K562 (cell line): Measurements from ENCODE around the gene KRTAP9-7. TPM values are rescaled to one million over a fixed set of nuclear protein-coding genes. Genes with fewer than 3 reads are reported as not detected.

ENCODE experiments used
- ATAC-seq: fragments of 200-7000 bp; cut with Tn5 transposase; 3 replicates; pipeline ENCODE4 v1.9.1; 2020; ENCODE audit warnings: moderate library complexity
- BruUV-seq: library from RNA; stranded (reverse); fragments of 400-500 nt; replicated peaks from 2 replicates; lab custom pipeline; 2021; lab: Mats Ljungman, UMichigan
- CTCF ChIA-PET: fragments of 300-600 bp; formaldehyde crosslinking; extraction: SDS; loops from one replicate; lab custom pipeline; 2021; ENCODE audit warnings: low intra/inter-chr PET ratio; lab: Yijun Ruan, JAX
- POLR2A ChIA-PET: fragments of 300-600, 350-650 bp; sonication (Branson Sonifier 250); formaldehyde crosslinking; extraction: SDS; loops from one replicate; lab custom pipeline; 2021; ENCODE audit warnings: antibody characterized with exemption, inconsistent platforms; lab: Yijun Ruan, JAX
- DNase-seq, 4 experiments: peaks; one replicate each; pipeline versions ENCODE4 v3.0.0 to v3.0.0-alpha.2; 2011 to 2018; ENCODE audit warnings: low spot score in 3 of 4, mixed read lengths in 3 of 4; ENCODE audit errors: extremely low read depth in 1 of 4
- FAIRE-seq: peaks from 2 replicates; lab custom pipeline; 2011; peaks lifted over from hg19 to GRCh38; lab: Jason Lieb, UNC
- H2AFZ ChIP-seq: 2 replicates; pipeline ENCODE4 v1.6.0; 2011; ENCODE audit warnings: low read depth, low read length, control low read depth, inconsistent platforms
- H3K27ac ChIP-seq: fragments of 200-600 bp; 3 replicates; pipeline ENCODE4 v1.8.0; 2011; ENCODE audit warnings: low read depth, mild to moderate bottlenecking, control low read depth, inconsistent platforms, low read length, moderate library complexity, mixed read lengths; ENCODE audit errors: extremely low read depth
- H3K27me3 ChIP-seq, 2 experiments: fragments of 300-600 bp in 1 of 2; 2 replicates in 1 of 2; 3 replicates in 1 of 2; pipeline versions ENCODE4 v1.6.0 to v1.8.0; 2011; ENCODE audit warnings: inconsistent platforms in 2 of 2, low read length in 2 of 2, mild to moderate bottlenecking in 1 of 2, mixed read lengths in 1 of 2, moderate library complexity in 1 of 2; ENCODE audit not compliant: control insufficient read depth in 2 of 2, insufficient read depth in 2 of 2
- H3K36me3 ChIP-seq: fragments of 300-600 bp; 3 replicates; pipeline ENCODE4 v1.8.0; 2011; ENCODE audit warnings: mild to moderate bottlenecking, low read length, inconsistent platforms; ENCODE audit not compliant: control insufficient read depth, insufficient read depth
- H3K4me1 ChIP-seq, 2 experiments: fragments of 200-600 bp in 1 of 2; replicated peaks in 1 of 2; 2 replicates in 1 of 2; 3 replicates in 1 of 2; pipeline versions ENCODE4 v1.5.1 to v1.8.0; 2011; ENCODE audit warnings: inconsistent platforms in 2 of 2, low read length in 2 of 2, mild to moderate bottlenecking in 1 of 2, mixed read lengths in 1 of 2, moderate library complexity in 1 of 2; ENCODE audit not compliant: control insufficient read depth in 2 of 2, insufficient read depth in 2 of 2
- H3K4me2 ChIP-seq: 2 replicates; pipeline ENCODE4 v1.6.1; 2011; ENCODE audit warnings: low read length, control low read depth, inconsistent platforms, mixed read lengths; ENCODE audit not compliant: insufficient read depth
- H3K4me3 ChIP-seq: fragments of 200-600 bp; sonication (generic), shearing (Covaris generic); 2 replicates; pipeline ENCODE4 v1.5.1; 2016; ENCODE audit warnings: control low read depth, inconsistent platforms
- H3K79me2 ChIP-seq: fragments of 200-600 bp; 3 replicates; pipeline ENCODE4 v1.8.0; 2011; ENCODE audit warnings: low read length, inconsistent platforms; ENCODE audit not compliant: control insufficient read depth, insufficient read depth
- H3K9ac ChIP-seq, 2 experiments: 2 replicates each; pipeline versions ENCODE4 v1.6.0 to v1.6.1; 2011; ENCODE audit warnings: low read depth in 2 of 2, low read length in 2 of 2, control low read depth in 1 of 2, inconsistent platforms in 1 of 2, mild to moderate bottlenecking in 1 of 2, mixed read lengths in 1 of 2; ENCODE audit not compliant: insufficient read depth in 1 of 2
- H3K9me1 ChIP-seq: one replicate; pipeline ENCODE4 v1.6.0; 2011; ENCODE audit warnings: inconsistent platforms, mild to moderate bottlenecking, low read length, moderate library complexity; ENCODE audit not compliant: control insufficient read depth, insufficient read depth
- H3K9me3 ChIP-seq: replicated peaks from 2 replicates; pipeline ENCODE4 v1.5.1; 2011; ENCODE audit warnings: low read depth, low read length, inconsistent platforms; ENCODE audit not compliant: control insufficient read depth, insufficient read depth
- H4K20me1 ChIP-seq: replicated peaks from 2 replicates; pipeline ENCODE4 v1.6.1; 2011; ENCODE audit warnings: low read length, inconsistent platforms, mixed read lengths; ENCODE audit not compliant: control insufficient read depth, insufficient read depth
- CBX8 ChIP-seq: fragments of 200-600 bp; sonication (generic); IDR thresholded peaks from 2 replicates; pipeline ENCODE4 v1.6.1; 2012; ENCODE audit warnings: borderline replicate concordance, mixed run types, low read depth, mild to moderate bottlenecking, moderate library complexity, mixed read lengths, low read length, control low read depth, inconsistent platforms; ENCODE audit not compliant: poor library complexity, severe bottlenecking; ENCODE audit errors: extremely low read depth
- REST ChIP-seq, 2 experiments: fragments of 450-650 bp; formaldehyde crosslinking in 1 of 2; IDR thresholded peaks; 2 replicates each; pipeline versions ENCODE4 v1.4.0 to v1.6.1; 2014 to 2020; ENCODE audit warnings: mild to moderate bottlenecking in 2 of 2, borderline replicate concordance in 1 of 2, low read depth in 1 of 2
- WGBS: fragments of 100-300 bp; shearing (Covaris generic); methylation state at CpG from one replicate; pipeline ENCODE4 v1.1.6; 2016; ENCODE audit warnings: low coverage, mixed read lengths; ENCODE audit not compliant: insufficient coverage; ENCODE audit errors: missing lambda C conversion rate; 5-methylcytosine and 5-hydroxymethylcytosine counted together
- in situ Hi-C: fragments of 300-500 bp; cut with MboI; formaldehyde crosslinking; loops from 4 replicates; pipeline ENCODE4 v1.15.0; 2018; ENCODE audit warnings: inconsistent platforms, mixed read lengths
- intact Hi-C: fragments of 100-400 bp; cut with micrococcal nuclease; formaldehyde crosslinking; loops from 2 replicates; pipeline ENCODE4 v1.14.2; 2022
- polyA plus RNA-seq, 8 experiments: library from polyadenylated mRNA; depleted of rRNA in 4 of 8; stranded (reverse) in 5 of 8; unstranded in 3 of 8; fragments of >200 nt; fragmentation: Nextera tagmentation in 2 of 8; fragmentation: Illumina TruSeq in 1 of 8; extraction: Ambion mirVana in 2 of 8; extraction: Trizol in 1 of 8; gene quantifications; 2 replicates each; pipeline versions ENCODE4 v1.2.1 to v1.2.3, GENCODE V29; 2011 to 2014; ENCODE audit warnings: inconsistent platforms in 1 of 8, missing spikeins in 1 of 8
- total RNA-seq, 7 experiments: library from RNA; depleted of rRNA in 6 of 7; stranded (reverse); fragments of >200 nt in 6 of 7; fragmentation: Illumina TruSeq in 2 of 7; extraction: Trizol in 2 of 7; gene quantifications; 2 replicates each; pipeline versions ENCODE4 v1.2.1 to v1.2.3, GENCODE V29; 2011 to 2021; ENCODE audit warnings: low replicate concordance in 1 of 7

The KRTAP9-7 gene
- total and polyA plus RNA-seq, 9 of the 15 experiments (the other 6 are each of a cell fraction or from before 2014, with no cell fraction given), result not detected

GRCh38 chr17:41264599-41264998 is 10.9 kb upstream of the KRTAP9-7 start:
- Histone ChIP-seq H3K4me2 (no peak overlapping the region), H3K27me3 (no peaks in the 10 kb centered on the region), H3K4me3 (no peak overlapping the region), H3K4me1 (no peaks in the 10 kb centered on the region), H3K9me1 (no peaks in the 10 kb centered on the region), H3K9ac (no peak overlapping the region), H3K27ac (no peak overlapping the region), H4K20me1 (no peaks in the 10 kb centered on the region), H3K36me3 (no peaks in the 10 kb centered on the region), H2AFZ (no peak overlapping the region), H3K79me2 (no peaks in the 10 kb centered on the region), H3K9me3 (no peaks in the 10 kb centered on the region)
- in situ Hi-C loops (no loop called here), intact Hi-C loops (no loop called here)
- BruUV-seq, result no TSS peak
- DNase-seq (peak in 3 of 4 experiments; percentile 0), ATAC-seq (no peak), FAIRE-seq (no peak)
- ChIA-PET CTCF (no interaction called here), POLR2A (no interaction called here)
- TF ChIP-seq REST (IDR thresholded peaks at IDR 0.05; ENCODE audit: borderline replicate concordance), result no peak
- TF ChIP-seq REST (CRISPR knock-in tag; IDR thresholded peaks at IDR 0.05; ENCODE audit: low read depth), result no peak
- TF ChIP-seq CBX8, result no peak
- WGBS, result 0% methylated on average over 3 of the region's 3 CpGs
